MM.1S (cell line): ENCODE data around the gene TANGO2.

ENCODE experiments used
- DNase-seq: peaks from one replicate; pipeline ENCODE4 v3.0.0-alpha.2; 2015
- H2AFZ ChIP-seq: fragments of 300-600 bp; sonication (generic); 2 replicates; pipeline ENCODE4 v1.6.0; 2016; ENCODE audit warnings: antibody characterized with exemption, low read length
- H3F3A ChIP-seq: fragments of 300-600 bp; sonication (generic); 2 replicates; pipeline ENCODE4 v1.6.1; 2016; ENCODE audit warnings: mild to moderate bottlenecking, antibody characterized with exemption, low read length, moderate library complexity, mixed read lengths; ENCODE audit not compliant: insufficient read depth
- H3K27ac ChIP-seq: fragments of 300-600 bp; sonication (generic); 2 replicates; pipeline ENCODE4 v1.5.1; 2016; ENCODE audit warnings: mild to moderate bottlenecking, low read length
- H3K27me3 ChIP-seq: fragments of 300-600 bp; sonication (generic); replicated peaks from 2 replicates; pipeline ENCODE4 v1.6.0; 2016; ENCODE audit warnings: low read length; ENCODE audit not compliant: insufficient read depth
- H3K36me3 ChIP-seq: fragments of 300-600 bp; sonication (generic); replicated peaks from 2 replicates; pipeline ENCODE4 v1.6.1; 2016; ENCODE audit warnings: mild to moderate bottlenecking, low read length, mixed read lengths; ENCODE audit not compliant: insufficient read depth
- H3K4me1 ChIP-seq: fragments of 300-600 bp; sonication (generic); 2 replicates; pipeline ENCODE4 v1.6.1; 2016; ENCODE audit warnings: low read length, mixed read lengths
- H3K4me2 ChIP-seq: fragments of 300-600 bp; sonication (generic); 2 replicates; pipeline ENCODE4 v1.6.0; 2016; ENCODE audit warnings: low read depth, low read length
- H3K4me3 ChIP-seq: fragments of 300-600 bp; sonication (generic); 2 replicates; pipeline ENCODE4 v1.5.1; 2016; ENCODE audit warnings: low read length, mixed read lengths
- H3K79me2 ChIP-seq: fragments of 300-600 bp; sonication (generic); 2 replicates; pipeline ENCODE4 v1.6.1; 2016; ENCODE audit warnings: mixed run types, low read length, mixed read lengths
- H3K9ac ChIP-seq: fragments of 300-600 bp; sonication (generic); 2 replicates; pipeline ENCODE4 v1.6.1; 2016; ENCODE audit warnings: low read length, mixed read lengths
- H3K9me2 ChIP-seq: fragments of 300-600 bp; sonication (generic); replicated peaks from 2 replicates; pipeline ENCODE4 v1.6.1; 2016; ENCODE audit warnings: mild to moderate bottlenecking, low read length, mixed read lengths; ENCODE audit not compliant: insufficient read depth
- H3K9me3 ChIP-seq: fragments of 300-600 bp; sonication (generic); replicated peaks from 2 replicates; pipeline ENCODE4 v1.6.1; 2016; ENCODE audit warnings: mild to moderate bottlenecking, low read length, mixed read lengths; ENCODE audit not compliant: insufficient read depth
- H4K20me1 ChIP-seq: fragments of 300-600 bp; sonication (generic); 2 replicates; pipeline ENCODE4 v1.6.1; 2016; ENCODE audit warnings: mild to moderate bottlenecking, low read length, moderate library complexity, mixed read lengths; ENCODE audit not compliant: insufficient read depth
- CTCF ChIP-seq: fragments of 300-600 bp; sonication (generic); IDR thresholded peaks from 2 replicates; pipeline ENCODE4 v1.5.1; 2016; ENCODE audit warnings: antibody characterized with exemption, low read length, mixed read lengths
- EZH2 ChIP-seq: fragments of 300-600 bp; sonication (generic); optimal IDR thresholded peaks from 2 replicates; pipeline ENCODE3; 2017; ENCODE audit warnings: low read depth, mild to moderate bottlenecking, antibody characterized with exemption, low read length, mixed read lengths
- EZH2phosphoT487 ChIP-seq: fragments of 300-600 bp; sonication (generic); IDR thresholded peaks from 2 replicates; pipeline ENCODE4 v1.6.1; 2018; ENCODE audit warnings: antibody characterized with exemption, low read length

The TANGO2 gene

GRCh38 chr22:19977296-19978243, 43.3 kb upstream of the TANGO2 start:
- no peaks in the 10 kb centered on the region for H3K9me3 ChIP-seq
- no peaks in the 10 kb centered on the region for H3K79me2 ChIP-seq
- H3K9ac ChIP-seq, result no peak overlapping the region
- H3K9me2 ChIP-seq, result no peaks in the 10 kb centered on the region
- H3K27ac ChIP-seq, result no peak overlapping the region
- H3K4me3 ChIP-seq, result no peak overlapping the region
- H3F3A ChIP-seq, result no peaks in the 10 kb centered on the region
- peaks cover 44% of the 10 kb centered on the region for H3K27me3 ChIP-seq
- H3K4me2 ChIP-seq, result no peak overlapping the region
- no peaks in the 10 kb centered on the region for H3K36me3 ChIP-seq
- H2AFZ ChIP-seq, result no peak overlapping the region
- DNase-seq, result no peak
- no peak for TF ChIP-seq EZH2
- no peak for TF ChIP-seq EZH2phosphoT487
- no peak for TF ChIP-seq CTCF
- no peaks in the 10 kb centered on the region for H4K20me1 ChIP-seq
- no peaks in the 10 kb centered on the region for H3K4me1 ChIP-seq

GRCh38 chr22:19978748-19979147, 42.2 kb upstream of the TANGO2 start:
- H3K36me3 ChIP-seq, result no peaks in the 10 kb centered on the region
- H3K27ac ChIP-seq, result no peak overlapping the region
- no peak overlapping the region for H3K4me3 ChIP-seq
- no peaks in the 10 kb centered on the region for H3K9me3 ChIP-seq
- H3K9me2 ChIP-seq, result no peaks in the 10 kb centered on the region
- no peak for DNase-seq
- no peak overlapping the region for H3K9ac ChIP-seq
- no peaks in the 10 kb centered on the region for H4K20me1 ChIP-seq
- no peaks in the 10 kb centered on the region for H3F3A ChIP-seq
- H3K27me3 ChIP-seq, result peaks cover 44% of the 10 kb centered on the region
- no peak overlapping the region for H2AFZ ChIP-seq
- no peak overlapping the region for H3K4me2 ChIP-seq
- no peaks in the 10 kb centered on the region for H3K79me2 ChIP-seq
- H3K4me1 ChIP-seq, result peaks cover 5% of the 10 kb centered on the region; the same call in 1 of the 2 replicates
- no peak for TF ChIP-seq EZH2phosphoT487
- TF ChIP-seq EZH2, result no peak
- TF ChIP-seq CTCF, result no peak

- no peak for DNase-seq
- H2AFZ ChIP-seq, result no peak overlapping the region
- no peaks in the 10 kb centered on the region for H3K36me3 ChIP-seq
- H3K9me3 ChIP-seq, result no peaks in the 10 kb centered on the region
- no peaks in the 10 kb centered on the region for H3F3A ChIP-seq
- H3K4me1 ChIP-seq, result peaks cover 16% of the 10 kb centered on the region
- no peaks in the 10 kb centered on the region for H3K79me2 ChIP-seq
- H3K4me3 ChIP-seq, result no peak overlapping the region
- H3K4me2 ChIP-seq, result no peak overlapping the region
- H4K20me1 ChIP-seq, result no peaks in the 10 kb centered on the region
- TF ChIP-seq EZH2phosphoT487 (no peak), EZH2 (no peak), CTCF (no peak)
- H3K27me3 ChIP-seq, result peaks cover 44% of the 10 kb centered on the region
- H3K9me2 ChIP-seq, result no peaks in the 10 kb centered on the region
- no peak overlapping the region for H3K9ac ChIP-seq
- no peak overlapping the region for H3K27ac ChIP-seq
Measured at GRCh38 chr22:19979712-19980493, 41.0 kb upstream of the TANGO2 start.
